GM21529 (cell line): ENCODE results near the gene DAPL1.

ENCODE experiments used
- ATAC-seq: cut with Tn5 transposase; IDR thresholded peaks from one replicate; pipeline ENCODE4 v1.9.1; 2021; ENCODE audit not compliant: unreplicated experiment

The DAPL1 gene, protein sequence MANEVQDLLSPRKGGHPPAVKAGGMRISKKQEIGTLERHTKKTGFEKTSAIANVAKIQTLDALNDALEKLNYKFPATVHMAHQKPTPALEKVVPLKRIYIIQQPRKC

DNA sequence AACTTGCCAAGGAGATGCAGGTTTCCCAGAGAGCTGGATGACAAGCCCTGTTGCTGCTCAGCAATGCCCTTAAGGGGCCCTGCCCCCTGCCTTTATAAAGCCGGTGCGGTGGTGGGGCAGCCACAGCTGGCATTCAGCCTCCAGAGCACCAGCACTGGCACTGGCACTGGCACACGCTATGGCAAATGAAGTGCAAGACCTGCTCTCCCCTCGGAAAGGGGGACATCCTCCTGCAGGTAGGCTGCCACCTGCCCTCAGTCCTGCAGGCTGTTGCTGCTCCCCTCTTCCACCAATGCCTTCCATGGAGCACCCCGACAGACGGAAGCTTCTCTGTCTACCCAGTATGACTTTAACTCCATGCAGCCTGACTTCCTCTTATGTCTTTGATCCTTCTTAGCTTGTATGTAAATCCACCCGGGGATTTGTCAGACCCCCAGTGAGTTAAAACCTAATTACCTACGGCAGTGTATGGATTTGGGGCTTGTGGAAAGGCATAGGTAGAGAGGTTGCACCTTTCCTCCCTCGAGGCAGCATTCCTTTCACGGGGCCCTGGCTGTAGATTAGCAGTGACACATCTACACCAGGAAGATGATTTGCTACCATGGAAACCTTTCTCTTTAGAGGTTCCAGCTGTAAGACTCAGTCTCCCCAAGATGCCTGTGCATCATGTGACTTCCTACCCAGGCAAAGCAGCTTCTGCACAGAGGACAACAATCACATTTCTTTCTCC is at the start of gene DAPL1:
Gene DAPL1 (plus strand): TSS at position 123 of the 730 bp plus-strand sequence. CDS start 56 bp downstream, at position 179.
- ATAC-seq: no peak

DNA sequence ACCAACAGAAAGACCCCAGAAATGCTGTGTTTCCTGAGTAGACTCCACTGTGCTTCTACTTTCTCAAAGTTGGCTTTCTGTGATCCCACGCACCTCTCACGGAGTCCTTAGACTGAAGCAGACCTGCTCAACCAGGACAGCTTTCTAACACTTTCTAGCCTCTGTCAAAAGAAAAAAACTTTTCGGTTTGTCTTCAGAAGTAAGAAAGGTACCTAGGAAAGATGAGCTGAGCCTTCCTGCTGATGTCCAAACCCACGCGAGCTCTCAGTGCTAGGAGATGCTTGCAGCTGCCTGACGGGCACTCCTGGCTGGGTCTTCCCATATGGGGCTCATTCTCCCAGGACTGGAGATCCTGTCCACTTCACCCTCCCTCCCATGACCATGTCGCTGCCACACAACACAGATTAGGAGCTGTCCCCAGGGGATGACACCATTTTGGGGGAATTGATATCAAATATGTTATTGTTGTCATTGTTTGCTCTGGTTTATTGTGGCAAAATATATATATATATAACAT is 49.2 kb upstream of the DAPL1 start:
- ATAC-seq: no peak

DNA sequence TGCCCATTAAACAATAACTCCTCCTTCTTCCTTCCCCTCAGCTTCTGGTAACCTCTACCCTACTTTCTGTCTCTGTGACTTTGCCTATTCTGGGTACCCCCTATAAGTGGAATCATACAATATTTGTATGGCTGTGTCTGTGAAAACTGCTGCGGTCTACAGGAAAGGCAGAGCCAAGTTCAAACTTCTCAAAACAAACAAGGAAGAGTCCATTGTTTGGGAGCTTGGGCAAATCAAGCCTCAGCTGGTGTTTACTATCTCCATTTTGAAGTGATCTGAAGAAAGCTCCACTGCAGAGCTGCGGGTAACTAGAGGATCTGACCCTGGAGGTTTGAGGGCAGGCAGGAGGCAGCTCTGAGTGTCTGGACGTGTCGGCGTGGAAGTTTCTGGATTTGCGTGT is 48.6 kb upstream of the DAPL1 start:
- ATAC-seq: no peak

DNA sequence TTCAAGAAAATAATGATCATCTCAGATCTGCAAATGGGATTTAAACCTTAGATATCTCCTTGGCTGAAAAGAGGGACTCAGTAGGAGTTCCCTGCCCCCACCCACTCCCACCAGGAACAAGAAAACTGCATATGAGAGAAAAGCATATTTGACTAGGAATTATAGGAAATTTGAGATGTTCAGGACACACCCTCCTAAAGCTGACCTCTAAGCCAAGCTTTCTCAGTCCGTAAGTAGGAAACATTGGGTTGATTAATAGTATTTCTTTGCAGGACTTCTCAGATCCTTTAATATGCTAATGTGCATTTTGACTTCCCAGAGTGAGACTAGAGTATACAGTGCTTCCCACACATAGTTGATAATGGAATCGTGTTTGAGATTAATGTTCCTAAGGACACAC is 47.8 kb upstream of the DAPL1 start:
- no peak for ATAC-seq

DNA sequence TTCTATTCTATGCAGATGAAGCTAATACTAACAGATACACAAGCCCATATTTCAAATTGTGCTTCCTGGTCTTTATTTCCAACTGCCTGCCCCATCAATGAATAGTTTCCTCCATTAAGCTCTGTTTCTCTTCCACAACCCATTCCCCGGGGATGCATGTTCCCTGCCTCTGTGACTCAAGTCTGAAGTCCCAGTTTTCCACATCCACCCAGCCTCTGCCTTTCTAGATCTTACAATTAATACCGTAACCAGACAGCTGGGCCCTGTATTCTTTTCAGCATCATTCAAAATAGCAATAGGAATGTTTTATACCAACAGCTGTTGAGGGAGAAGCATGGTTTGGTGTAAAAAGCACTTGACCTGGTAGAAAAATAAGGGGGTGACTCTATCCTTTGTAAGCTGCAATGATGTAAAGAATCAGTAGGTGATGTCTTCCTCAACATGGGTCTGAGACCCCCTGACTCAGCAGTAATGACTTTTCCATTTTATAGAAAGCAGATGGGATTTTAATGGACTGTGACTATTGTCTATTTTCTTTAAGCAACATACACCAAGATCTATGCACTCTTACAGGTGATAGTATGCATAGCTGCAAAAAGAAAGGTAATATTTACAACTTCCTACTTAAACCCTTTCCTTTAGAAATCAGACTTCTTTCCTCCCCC is 46.1 kb upstream of the DAPL1 start:
- ATAC-seq: no peak

DNA sequence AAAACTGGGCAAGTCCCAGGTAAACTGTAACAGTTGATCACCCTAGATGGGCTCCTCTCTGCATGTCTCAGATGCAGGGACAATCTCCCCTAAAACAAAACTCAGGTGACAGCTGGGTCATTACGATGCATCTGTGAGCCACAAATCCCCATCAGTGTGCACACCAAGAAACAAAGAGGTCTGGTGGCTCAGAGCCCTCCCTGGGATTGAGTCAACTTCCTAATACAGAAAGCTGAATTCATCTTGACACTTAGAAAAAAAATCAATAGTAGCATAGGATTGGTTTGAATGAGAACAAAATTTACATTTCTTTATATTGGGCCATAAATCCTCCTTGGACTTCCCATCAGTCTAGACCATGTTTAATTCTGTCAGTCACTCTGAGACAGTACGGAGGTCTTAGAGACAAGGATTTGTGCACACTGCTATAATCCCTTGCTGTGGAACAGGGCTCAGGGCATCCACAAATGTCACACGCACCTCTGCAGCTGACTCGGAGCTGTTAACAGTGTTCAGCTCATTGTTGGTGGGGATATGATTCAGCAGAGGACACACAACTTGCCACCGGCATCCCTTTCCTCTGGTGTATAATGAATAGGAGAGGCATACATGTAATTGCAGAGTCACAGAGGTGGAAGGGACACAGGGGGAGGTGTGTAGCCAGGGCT is 44.5 kb upstream of the DAPL1 start:
- no peak for ATAC-seq

DNA sequence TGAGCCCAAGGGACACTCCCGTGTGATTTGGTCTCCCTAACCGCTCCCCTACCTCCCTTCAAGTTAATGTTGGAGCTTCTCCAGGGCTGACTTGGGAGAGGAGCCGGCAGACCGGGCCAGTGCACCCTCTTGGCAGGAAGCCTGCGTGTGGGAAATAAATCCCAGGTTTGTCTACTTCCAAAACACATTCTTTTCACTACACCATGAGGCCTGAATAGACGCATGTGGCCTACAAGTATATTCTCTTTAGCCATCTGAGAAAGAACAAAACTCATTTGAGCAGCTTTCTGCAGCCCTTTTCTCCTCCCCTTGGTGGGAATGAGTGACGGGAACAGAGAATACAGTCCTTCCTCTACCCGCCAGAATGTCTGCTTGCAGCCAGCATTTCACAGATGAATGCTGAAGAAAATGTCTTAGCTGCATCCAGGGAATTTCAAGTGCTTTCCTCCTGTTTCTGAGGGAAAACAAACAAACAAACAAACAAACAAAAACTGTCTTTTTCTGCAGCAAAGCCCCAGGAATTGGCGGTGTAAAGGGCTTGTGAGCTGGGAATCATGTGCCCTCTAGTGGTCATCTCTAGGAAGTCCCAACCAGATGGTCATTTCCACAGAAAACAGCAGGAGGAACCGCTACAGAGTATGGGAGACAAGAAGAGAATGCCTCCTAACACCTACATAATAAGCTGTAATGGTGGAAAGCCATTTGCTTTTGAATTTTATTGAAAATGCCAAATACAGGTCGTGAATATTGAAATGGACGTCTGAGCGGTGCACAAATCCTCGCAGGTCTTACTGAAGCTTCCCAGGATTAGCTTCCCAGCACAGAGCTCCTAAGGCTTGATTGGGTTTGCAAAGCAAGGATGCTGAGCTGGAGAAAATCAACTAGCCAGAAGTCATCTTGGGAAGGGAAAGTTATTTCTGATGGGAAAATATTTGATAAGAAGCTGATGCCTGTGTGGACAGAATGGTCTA is 41.2 kb upstream of the DAPL1 start:
- ATAC-seq: peak; percentile 93

DNA sequence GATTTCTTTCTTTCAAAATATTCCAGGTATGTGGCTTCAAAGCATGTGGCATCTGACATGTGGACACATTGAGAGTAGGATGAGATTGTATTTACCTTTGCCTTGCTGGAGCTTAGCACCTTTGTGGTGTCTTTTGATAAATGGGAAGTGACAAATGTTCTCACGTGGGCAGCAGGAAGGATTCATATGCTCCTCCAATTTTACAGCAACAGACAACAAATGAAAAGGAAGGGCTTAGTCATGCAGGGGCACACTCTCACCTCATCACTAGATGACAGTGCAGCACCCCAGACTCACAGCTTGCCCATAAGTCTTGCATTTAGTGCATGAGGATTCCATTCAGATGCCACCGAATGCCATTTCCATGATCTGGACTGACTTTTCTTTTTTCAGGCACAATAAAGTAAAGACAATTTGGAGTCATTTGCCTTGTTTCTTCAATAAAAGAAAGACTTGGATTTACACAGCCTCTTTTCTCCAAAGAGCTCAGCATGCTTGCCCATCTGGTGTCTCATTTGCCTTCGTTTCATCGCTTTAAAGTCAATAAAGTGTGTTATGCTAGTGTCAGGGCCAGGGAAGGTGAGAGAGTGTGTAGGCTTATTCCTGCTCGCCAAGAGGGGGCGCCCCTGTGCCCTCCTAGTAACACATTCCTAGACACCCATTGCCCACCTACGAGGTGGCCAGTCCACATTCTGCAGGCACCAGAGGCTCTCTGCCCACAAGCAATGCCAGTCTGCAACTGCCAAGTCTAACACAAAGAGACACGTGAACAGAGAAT is 39.6 kb upstream of the DAPL1 start:
- no peak for ATAC-seq

DNA sequence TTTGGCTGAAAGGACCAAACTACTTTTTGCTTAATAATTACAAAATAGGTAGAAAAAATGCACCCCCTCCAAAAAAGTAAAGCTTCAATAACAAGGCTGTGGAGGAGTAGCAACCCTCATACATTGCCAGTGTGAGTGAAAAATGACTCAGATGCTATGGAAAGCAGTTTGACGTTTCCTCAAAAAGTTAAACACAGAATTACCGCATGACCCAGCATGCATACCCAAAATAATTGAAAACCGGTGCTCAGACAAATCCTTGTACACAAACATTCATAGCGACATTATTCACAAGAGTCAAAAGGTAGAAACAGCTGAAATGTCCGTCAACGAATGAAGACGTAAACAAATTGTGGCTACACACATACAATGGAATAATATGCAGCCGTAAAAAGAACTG is 38.8 kb upstream of the DAPL1 start:
- no peak for ATAC-seq

DNA sequence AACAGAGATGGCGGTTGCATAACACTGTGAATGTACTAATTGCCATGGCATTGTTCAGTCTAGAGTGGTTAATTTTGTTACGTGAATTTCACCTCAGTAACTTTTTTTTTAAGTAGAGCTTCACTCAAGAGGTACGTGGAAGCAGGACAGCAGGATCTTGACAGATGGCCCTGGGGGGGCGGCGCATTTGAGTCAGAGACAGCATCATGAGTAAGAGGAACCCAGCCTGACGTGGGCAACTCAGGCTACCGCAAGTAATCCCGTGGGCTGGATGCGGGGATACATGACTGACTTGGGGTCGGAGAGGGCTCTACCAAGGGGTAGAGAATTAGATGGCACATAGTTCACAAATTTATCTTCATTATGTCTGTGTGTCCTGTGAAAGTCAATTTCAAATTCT is 38.1 kb upstream of the DAPL1 start:
- no peak for ATAC-seq

DNA sequence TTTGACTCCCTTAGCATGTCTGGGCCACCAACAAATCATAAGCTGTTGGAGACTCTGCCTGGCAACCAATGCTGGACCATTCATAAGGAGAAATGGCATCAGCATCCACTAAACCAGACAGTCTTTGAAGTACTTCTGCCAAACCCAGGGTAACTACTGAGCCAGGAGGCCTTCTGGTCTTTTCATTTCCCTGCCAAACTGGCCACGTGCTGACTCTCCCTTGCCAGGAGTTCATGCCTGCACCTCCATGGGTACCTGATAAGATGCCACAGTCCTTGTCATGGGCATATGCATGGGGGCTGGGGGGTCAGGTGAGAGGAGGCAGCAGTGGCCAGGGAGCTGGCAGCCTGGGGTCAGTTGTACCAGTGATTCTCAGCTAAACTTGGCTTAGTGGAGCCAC is 34.2 kb upstream of the DAPL1 start:
- no peak for ATAC-seq

DNA sequence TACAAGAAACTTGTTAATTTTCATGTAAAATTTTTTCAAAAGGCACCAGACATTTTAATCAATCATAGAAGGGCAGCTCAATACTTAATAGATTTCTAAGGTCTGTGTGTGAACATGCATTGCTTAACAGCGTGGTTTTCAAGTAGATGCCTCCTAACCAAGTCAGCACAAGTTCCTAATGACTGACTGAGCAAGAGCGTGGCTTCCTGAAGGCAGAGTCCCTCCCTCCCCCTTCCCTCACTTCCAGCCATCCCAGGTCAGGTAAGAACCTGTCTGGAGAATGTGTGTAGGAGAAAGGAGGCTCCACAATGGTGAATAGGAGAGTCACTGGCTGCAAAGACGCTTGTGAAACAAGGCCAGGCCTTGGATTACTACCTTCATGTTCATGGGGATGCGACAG is 33.5 kb upstream of the DAPL1 start:
- no peak for ATAC-seq

DNA sequence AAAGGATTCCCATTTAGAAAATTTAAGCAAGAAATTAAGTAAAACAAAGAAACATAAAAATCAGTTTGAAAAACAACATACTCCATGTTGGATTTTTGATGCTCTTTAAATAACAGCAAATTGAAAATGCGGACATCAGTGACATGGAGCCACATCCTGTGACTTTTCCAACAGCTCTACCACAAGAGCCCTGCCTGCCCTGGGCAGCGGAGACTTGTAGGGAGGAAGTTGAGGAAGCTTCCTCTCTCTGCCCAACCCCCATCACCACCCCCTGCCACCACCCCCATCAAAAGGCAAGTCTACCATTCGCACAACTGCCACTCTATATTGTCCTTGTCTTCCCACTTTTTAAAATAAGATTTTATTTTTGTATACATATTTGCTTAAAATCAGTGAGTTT is 32.8 kb upstream of the DAPL1 start:
- ATAC-seq: no peak

DNA sequence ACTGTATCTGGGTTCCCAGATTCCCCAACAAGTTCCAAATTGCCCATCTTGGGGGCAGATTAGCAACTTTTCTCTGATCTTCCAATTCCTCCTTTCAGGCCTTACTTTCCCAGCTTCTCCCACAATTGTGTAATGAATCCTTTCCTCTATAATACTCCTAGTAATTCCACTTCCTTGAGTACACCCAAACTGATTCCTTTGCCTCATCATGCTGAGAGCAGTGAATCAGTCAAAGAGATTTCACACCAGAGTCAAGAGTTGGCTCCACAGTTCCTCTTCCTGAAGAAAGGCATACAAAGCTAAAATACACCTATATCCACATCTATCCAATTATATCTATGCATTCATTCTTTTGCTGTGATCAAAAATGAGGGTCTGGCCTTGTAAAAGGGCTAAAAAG is 28.6 kb upstream of the DAPL1 start:
- no peak for ATAC-seq

DNA sequence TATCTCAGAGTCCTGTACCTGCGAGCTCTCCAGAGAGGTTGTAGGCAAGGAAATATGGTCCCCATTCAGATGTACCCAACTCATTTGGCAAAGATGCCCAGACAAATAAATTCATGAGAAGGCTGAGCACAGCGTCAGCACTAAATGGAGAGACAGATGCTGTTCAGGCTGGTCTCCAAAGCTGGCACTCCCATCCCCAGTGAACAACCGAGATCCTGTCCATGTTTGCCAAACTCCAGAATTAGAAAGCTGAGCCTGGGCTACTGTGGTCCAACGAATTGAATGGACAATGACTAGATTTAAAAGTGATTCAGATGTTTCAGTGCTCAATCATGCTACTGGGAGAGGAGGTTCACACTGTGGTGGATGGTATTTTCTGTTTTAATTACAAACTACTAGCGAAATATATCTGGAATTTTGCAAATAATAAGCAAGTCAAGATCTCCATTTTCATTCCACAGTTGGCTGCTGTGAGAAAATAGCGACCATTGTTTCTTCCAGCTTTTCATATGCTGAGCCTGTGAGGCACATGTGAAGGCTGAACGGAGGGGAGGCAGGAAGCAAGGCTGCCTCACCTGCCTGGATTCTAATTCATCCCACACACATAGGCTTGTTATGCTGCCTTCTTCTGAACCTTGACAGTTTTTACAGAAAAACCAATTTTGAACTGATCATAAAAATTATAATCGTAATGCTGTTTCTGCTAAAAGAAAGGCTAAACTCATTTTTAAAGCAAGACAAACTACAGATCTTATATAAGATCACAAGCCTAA is 22.6 kb upstream of the DAPL1 start:
- no peak for ATAC-seq

DNA sequence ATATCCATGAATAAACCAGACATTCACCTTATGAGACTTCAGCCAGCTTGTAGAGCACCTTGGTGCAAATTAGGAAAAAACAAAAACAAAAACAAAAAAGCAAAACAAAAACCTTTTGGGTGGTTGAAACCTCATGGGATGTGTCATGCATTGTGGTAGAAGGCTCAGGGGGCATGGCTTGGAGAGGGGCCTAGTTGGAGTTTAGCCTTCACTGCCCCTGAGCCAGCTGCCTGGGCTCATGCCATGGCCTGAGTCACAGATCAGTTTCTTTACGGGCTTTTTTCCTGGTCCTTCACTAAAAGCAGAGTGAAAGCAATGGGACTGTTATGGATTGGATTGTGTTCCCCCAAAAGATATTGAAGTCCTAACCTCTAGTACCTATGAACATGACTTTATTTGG is 22.0 kb upstream of the DAPL1 start:
- no peak for ATAC-seq

DNA sequence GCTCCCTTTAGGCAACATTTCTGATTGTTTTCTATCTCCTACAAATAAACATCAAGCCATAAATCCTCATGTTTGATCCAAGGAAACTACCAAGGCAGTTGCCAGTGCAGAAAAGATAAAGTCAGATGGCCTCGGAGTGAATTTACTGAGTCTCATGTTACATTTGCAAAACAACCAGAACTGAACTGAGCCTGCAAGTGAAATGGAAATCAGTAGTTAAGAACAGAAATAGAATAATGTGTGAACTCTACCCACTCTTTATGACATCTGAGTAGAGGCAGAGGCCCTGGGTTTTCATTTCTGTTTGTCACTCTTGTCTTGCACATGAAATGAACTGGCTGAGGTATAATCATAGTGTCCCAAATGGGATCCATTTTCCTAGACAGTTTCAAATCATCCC is 20.4 kb upstream of the DAPL1 start:
- no peak for ATAC-seq

DNA sequence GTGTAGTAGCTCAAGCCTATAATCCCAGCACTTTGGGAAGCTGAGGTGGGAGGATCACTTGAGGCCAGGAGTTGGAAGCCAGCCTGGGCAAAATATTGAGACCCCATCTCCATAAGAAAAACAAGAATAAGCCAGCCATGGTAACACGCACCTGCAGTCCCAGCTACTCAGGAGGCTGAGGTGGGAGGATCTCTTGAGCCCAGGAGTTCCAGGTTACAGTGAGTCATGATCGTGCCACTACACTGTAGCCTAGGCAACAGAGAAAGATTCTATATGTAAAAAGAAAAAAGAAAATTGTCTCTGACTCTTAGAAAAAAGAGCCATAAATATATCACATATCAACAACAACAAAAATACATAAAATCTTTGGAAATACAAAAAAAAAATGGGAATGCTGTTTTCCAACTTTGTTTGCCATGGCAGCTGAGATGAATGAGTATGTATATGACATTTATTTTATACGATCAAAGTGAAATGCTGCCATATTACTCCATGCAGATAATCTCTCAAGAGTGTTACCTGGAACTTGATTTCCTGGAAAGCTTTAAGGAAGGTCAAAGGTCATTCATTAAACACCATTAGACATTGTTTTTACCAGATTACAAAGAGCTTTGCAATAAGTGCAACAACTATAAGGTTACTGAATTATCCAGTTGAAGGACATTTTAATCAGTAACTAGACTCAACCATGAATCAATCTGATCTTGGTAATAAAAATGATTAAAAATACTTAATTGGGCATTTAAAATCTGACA is 19.7 kb upstream of the DAPL1 start:
- ATAC-seq: no peak
